GM12878 (cell line): ENCODE data around the gene ENO2. TPM values are rescaled to one million over a fixed set of nuclear protein-coding genes. Genes with fewer than 3 reads are reported as not detected.

Experiments used
- ATF3 ChIP-seq: IDR thresholded peaks from 2 replicates; pipeline ENCODE4 v1.6.1; 2011; ENCODE audit warnings: low read depth, mild to moderate bottlenecking, low read length, moderate library complexity, borderline replicate concordance; ENCODE audit errors: extremely low read depth
- ATF7 ChIP-seq: fragments of 450-650 bp; IDR thresholded peaks from 2 replicates; pipeline ENCODE4 v1.6.1; 2016; ENCODE audit warnings: low read depth, mild to moderate bottlenecking
- CBX3 ChIP-seq: fragments of 200-600 bp; sonication (generic); IDR thresholded peaks from 2 replicates; pipeline ENCODE4 v1.6.1; 2016; ENCODE audit warnings: low read depth, borderline replicate concordance
- CBX5 ChIP-seq: sonication (generic); IDR thresholded peaks from 2 replicates; pipeline ENCODE4 v1.6.1; 2016; ENCODE audit warnings: low read depth, moderate library complexity, mild to moderate bottlenecking, inconsistent platforms
- CHD2 ChIP-seq: IDR thresholded peaks from 2 replicates; pipeline ENCODE4 v1.6.1; 2011; ENCODE audit warnings: low read depth, low read length, improper control_type of control experiment, borderline replicate concordance
- FOXK2 ChIP-seq: fragments of 450-650 bp; IDR thresholded peaks from 2 replicates; pipeline ENCODE4 v1.6.1; 2017; ENCODE audit warnings: mild to moderate bottlenecking, moderate library complexity
- FOXM1 ChIP-seq: IDR thresholded peaks from 2 replicates; pipeline ENCODE4 v1.6.1; 2012; ENCODE audit warnings: low read depth, mild to moderate bottlenecking, inconsistent platforms, low read length, moderate library complexity
- HCFC1 ChIP-seq: fragments of 150-350 bp; IDR thresholded peaks from 2 replicates; pipeline ENCODE4 v1.6.1; 2014; ENCODE audit warnings: low read length
- MTA2 ChIP-seq: fragments of 450-650 bp; IDR thresholded peaks from 2 replicates; pipeline ENCODE4 v1.6.1; 2016; ENCODE audit warnings: low read depth, mild to moderate bottlenecking, moderate library complexity
- MTA3 ChIP-seq: IDR thresholded peaks from 2 replicates; pipeline ENCODE4 v1.6.1; 2012; ENCODE audit warnings: low read length, inconsistent platforms, borderline replicate concordance
- NBN ChIP-seq: fragments of 450-650 bp; IDR thresholded peaks from 2 replicates; pipeline ENCODE4 v1.6.1; 2016
- NFYA ChIP-seq: IDR thresholded peaks from 2 replicates; pipeline ENCODE4 v1.6.1; 2011; ENCODE audit warnings: low read depth, mild to moderate bottlenecking, low read length, improper control_type of control experiment, borderline replicate concordance
- POU2F2 ChIP-seq: IDR thresholded peaks from 3 replicates; pipeline ENCODE4 v1.6.1; 2011; ENCODE audit warnings: low read depth, mild to moderate bottlenecking, low read length, borderline replicate concordance
- RAD51 ChIP-seq: fragments of 450-650 bp; IDR thresholded peaks from 2 replicates; pipeline ENCODE4 v1.6.1; 2016; ENCODE audit warnings: moderate library complexity, mild to moderate bottlenecking, inconsistent platforms
- SIN3A ChIP-seq: IDR thresholded peaks from 2 replicates; pipeline ENCODE4 v1.6.1; 2012; ENCODE audit warnings: low read depth, low read length, improper control_type of control experiment
- SMAD1 ChIP-seq: fragments of 450-650 bp; IDR thresholded peaks from 2 replicates; pipeline ENCODE4 v1.6.1; 2018; ENCODE audit warnings: mild to moderate bottlenecking, low read depth; ENCODE audit not compliant: partially characterized antibody
- SUPT20H ChIP-seq: IDR thresholded peaks from 2 replicates; pipeline ENCODE4 v1.6.1; 2011; ENCODE audit warnings: low read depth, mild to moderate bottlenecking, low read length, moderate library complexity, borderline replicate concordance; ENCODE audit not compliant: control insufficient read depth
- TCF3 ChIP-seq: IDR thresholded peaks from 2 replicates; pipeline ENCODE4 v1.6.1; 2012; ENCODE audit warnings: low read depth, mild to moderate bottlenecking, low read length, borderline replicate concordance; ENCODE audit not compliant: insufficient read depth
- USF1 ChIP-seq: IDR thresholded peaks from 2 replicates; pipeline ENCODE4 v1.6.1; 2011; ENCODE audit warnings: borderline replicate concordance, low read depth, mild to moderate bottlenecking, moderate library complexity, mixed read lengths, low read length; ENCODE audit not compliant: insufficient read depth; ENCODE audit errors: extremely low read length
- ZNF592 ChIP-seq: fragments of 450-650 bp; IDR thresholded peaks from 2 replicates; pipeline ENCODE4 v1.6.1; 2017; ENCODE audit warnings: mild to moderate bottlenecking, moderate library complexity
- polyA plus RNA-seq, 11 experiments: library from polyadenylated mRNA; depleted of rRNA in 4 of 11; unstranded in 6 of 11; stranded (reverse) in 5 of 11; fragments of >200 nt; fragmentation: Nextera tagmentation in 4 of 11; fragmentation: Illumina TruSeq in 1 of 11; extraction: Ambion mirVana in 4 of 11; extraction: Trizol in 1 of 11; gene quantifications; 1 replicate in 1 of 11; 2 replicates in 10 of 11; pipeline versions ENCODE4 v1.2.1 to v1.2.3, GENCODE V29; 2011 to 2016; ENCODE audit warnings: inconsistent platforms in 2 of 11, missing spikeins in 2 of 11, low read depth in 1 of 11
- total RNA-seq, 4 experiments: library from RNA; depleted of rRNA in 3 of 4; stranded (reverse); fragments of >200 nt in 3 of 4; fragmentation: Illumina TruSeq in 1 of 4; extraction: Trizol in 1 of 4; gene quantifications; 2 replicates each; pipeline versions ENCODE4 v1.2.1 to v1.2.3, GENCODE V29; 2013 to 2021
- TF ChIP-seq, protein P1 (sequence below): IDR thresholded peaks from 2 replicates; pipeline ENCODE4 v1.6.1; 2011; ENCODE audit warnings: borderline replicate concordance, low read depth, mild to moderate bottlenecking, moderate library complexity, low read length; ENCODE audit not compliant: insufficient read depth, poor library complexity, severe bottlenecking
- TF ChIP-seq, protein P2 (sequence below): IDR thresholded peaks from 2 replicates; pipeline ENCODE4 v1.6.1; 2012; ENCODE audit warnings: low read depth, low read length, improper control_type of control experiment

ENO2 gene
- total and polyA plus RNA-seq, 10 of the 15 experiments (the other 5 are each of a cell fraction or from before 2014, with no cell fraction given): 24.8 to 196 (median 43.1) TPM

- TF ChIP-seq TCF3: peak; percentile 88; the same call in 1 of the 2 replicates
- TF ChIP-seq ATF3: no peak
- TF ChIP-seq ATF7: no peak; the same call in none of the 2 replicates
- TF ChIP-seq POU2F2: peak; percentile 99
- no peak for TF ChIP-seq NFYA
- 0 out of 2 replicates have a peak, but pooled peaks have one; percentile 69 for TF ChIP-seq SIN3A
- no peak for TF ChIP-seq CBX5
- TF ChIP-seq SUPT20H: no peak
- no peak for TF ChIP-seq FOXK2
- TF ChIP-seq NBN: peak; percentile 98
- TF ChIP-seq, protein P1, sequence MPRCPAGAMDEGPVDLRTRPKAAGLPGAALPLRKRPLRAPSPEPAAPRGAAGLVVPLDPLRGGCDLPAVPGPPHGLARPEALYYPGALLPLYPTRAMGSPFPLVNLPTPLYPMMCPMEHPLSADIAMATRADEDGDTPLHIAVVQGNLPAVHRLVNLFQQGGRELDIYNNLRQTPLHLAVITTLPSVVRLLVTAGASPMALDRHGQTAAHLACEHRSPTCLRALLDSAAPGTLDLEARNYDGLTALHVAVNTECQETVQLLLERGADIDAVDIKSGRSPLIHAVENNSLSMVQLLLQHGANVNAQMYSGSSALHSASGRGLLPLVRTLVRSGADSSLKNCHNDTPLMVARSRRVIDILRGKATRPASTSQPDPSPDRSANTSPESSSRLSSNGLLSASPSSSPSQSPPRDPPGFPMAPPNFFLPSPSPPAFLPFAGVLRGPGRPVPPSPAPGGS: peak; percentile 91
- TF ChIP-seq CBX3: no peak
- TF ChIP-seq HCFC1: peak; percentile 55
- peak; percentile 82; the same call in 1 of the 2 replicates for TF ChIP-seq CHD2
- TF ChIP-seq, protein P2, sequence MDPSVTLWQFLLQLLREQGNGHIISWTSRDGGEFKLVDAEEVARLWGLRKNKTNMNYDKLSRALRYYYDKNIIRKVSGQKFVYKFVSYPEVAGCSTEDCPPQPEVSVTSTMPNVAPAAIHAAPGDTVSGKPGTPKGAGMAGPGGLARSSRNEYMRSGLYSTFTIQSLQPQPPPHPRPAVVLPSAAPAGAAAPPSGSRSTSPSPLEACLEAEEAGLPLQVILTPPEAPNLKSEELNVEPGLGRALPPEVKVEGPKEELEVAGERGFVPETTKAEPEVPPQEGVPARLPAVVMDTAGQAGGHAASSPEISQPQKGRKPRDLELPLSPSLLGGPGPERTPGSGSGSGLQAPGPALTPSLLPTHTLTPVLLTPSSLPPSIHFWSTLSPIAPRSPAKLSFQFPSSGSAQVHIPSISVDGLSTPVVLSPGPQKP: peak; percentile 77
- no peak for TF ChIP-seq USF1
- TF ChIP-seq MTA2: peak; percentile 49; the same call in 1 of the 2 replicates
- no peak for TF ChIP-seq FOXM1
- TF ChIP-seq MTA3: no peak
- TF ChIP-seq RAD51: peak; percentile 53; the same call in 1 of the 2 replicates
- TF ChIP-seq ZNF592: 0 out of 2 replicates have a peak, but pooled peaks have one; percentile 61
- TF ChIP-seq SMAD1: peak; percentile 100
Observed at GRCh38 chr12:6943722-6944380, 29.5 kb downstream of the ENO2 start, which contains the start of the genes C12orf57 and RNU7-1 (continued).
